ENCODE measurements around the gene SPOPL.

The SPOPL gene

GRCh38 chr2:138502255-138503086 is 901 bp downstream of the SPOPL start:
- H3K4me3 ChIP-seq, result peak overlapping the region; percentile 87 to 99 (median 90)
- no peak for TF ChIP-seq Cebpa-rat (IDR thresholded peaks at IDR 0.05)
- peaks cover 0 to 6% (median 0%) of the 10 kb centered on the region in 11 experiments; a peak in 1 of 22 replicates for H3K36me3 ChIP-seq
- no peaks in the 10 kb centered on the region for H3K9me3 ChIP-seq (replicated peaks in 1 of 11)
- H3K4me2 ChIP-seq, result peak overlapping the region; percentile 64 to 96 (median 82)
- no peaks in the 10 kb centered on the region for H3K27me3 ChIP-seq
- H3K27ac ChIP-seq, result peak overlapping the region; percentile 79 to 91 (median 87)
- peaks cover 0 to 48% (median 37%) of the 10 kb centered on the region in 11 experiments; a peak in 15 of 22 replicates for H4K20me1 ChIP-seq
- peaks cover 31 to 76% (median 49%) of the 10 kb centered on the region in 10 experiments for H3K4me1 ChIP-seq
- peak overlapping the region; percentile 84 to 94 (median 89) for H3K9ac ChIP-seq

- Histone ChIP-seq H3K9me3 (replicated peaks in 1 of 11) (no peaks in the 10 kb centered on the region; a peak in 1 of 22 replicates), H4K20me1 (peaks cover 3 to 53% (median 43%) of the 10 kb centered on the region in 11 experiments; a peak in 16 of 22 replicates), H3K36me3 (peaks cover 0 to 8% (median 0%) of the 10 kb centered on the region in 11 experiments; a peak in 4 of 22 replicates), H3K27me3 (no peaks in the 10 kb centered on the region), H3K4me2 (peak overlapping the region; percentile 64 to 96 (median 82)), H3K4me3 (peak overlapping the region; percentile 87 to 99 (median 90)), H3K27ac (peak overlapping the region in 9 of 11 experiments; percentile 81 to 91 (median 87); a peak in 16 of 22 replicates), H3K4me1 (peaks cover 31 to 76% (median 49%) of the 10 kb centered on the region in 10 experiments), H3K9ac (peak overlapping the region; percentile 84 to 94 (median 89))
- no peak for TF ChIP-seq Cebpa-rat (IDR thresholded peaks at IDR 0.05)
These were observed 1.5 kb downstream of the SPOPL start for GRCh38 chr2:138503087-138503442.

GRCh38 chr2:138503652-138504051 is 2.1 kb downstream of the SPOPL start:
- peaks cover 0 to 14% (median 0%) of the 10 kb centered on the region in 11 experiments; a peak in 4 of 22 replicates for H3K36me3 ChIP-seq
- peaks cover 0 to 3% (median 0%) of the 10 kb centered on the region in 11 experiments; a peak in 1 of 22 replicates for H3K9me3 ChIP-seq (replicated peaks in 1 of 11)
- H3K4me3 ChIP-seq, result peak overlapping the region; percentile 87 to 99 (median 90); a peak in 16 of 20 replicates
- H3K9ac ChIP-seq, result peak overlapping the region in 4 of 11 experiments; percentile 90 to 94 (median 92); a peak in 8 of 22 replicates
- no peaks in the 10 kb centered on the region for H3K27me3 ChIP-seq
- H4K20me1 ChIP-seq, result peaks cover 4 to 59% (median 49%) of the 10 kb centered on the region in 11 experiments; a peak in 16 of 22 replicates
- peak overlapping the region; percentile 64 to 96 (median 82) for H3K4me2 ChIP-seq
- peak overlapping the region in 6 of 11 experiments; percentile 59 to 91 (median 88); a peak in 11 of 22 replicates for H3K27ac ChIP-seq
- TF ChIP-seq Cebpa-rat (IDR thresholded peaks at IDR 0.05), result no peak
- peaks cover 31 to 70% (median 49%) of the 10 kb centered on the region in 10 experiments for H3K4me1 ChIP-seq

GRCh38 chr2:138504092-138504491 is 2.5 kb downstream of the SPOPL start:
- H3K9ac ChIP-seq, result peak overlapping the region in 4 of 11 experiments; percentile 57 to 94 (median 90); a peak in 8 of 22 replicates
- peak overlapping the region in 8 of 11 experiments; percentile 31 to 91 (median 74); a peak in 15 of 22 replicates for H3K27ac ChIP-seq
- H3K36me3 ChIP-seq, result peaks cover 0 to 14% (median 0%) of the 10 kb centered on the region in 11 experiments; a peak in 4 of 22 replicates
- H3K9me3 ChIP-seq (replicated peaks in 1 of 11), result peaks cover 0 to 3% (median 0%) of the 10 kb centered on the region in 11 experiments; a peak in 1 of 22 replicates
- H3K4me2 ChIP-seq, result peak overlapping the region; percentile 64 to 96 (median 82)
- H4K20me1 ChIP-seq, result peaks cover 4 to 63% (median 52%) of the 10 kb centered on the region in 11 experiments; a peak in 16 of 22 replicates
- no peak for TF ChIP-seq Cebpa-rat (IDR thresholded peaks at IDR 0.05)
- peaks cover 31 to 66% (median 49%) of the 10 kb centered on the region in 10 experiments for H3K4me1 ChIP-seq
- no peaks in the 10 kb centered on the region for H3K27me3 ChIP-seq
- peak overlapping the region in 8 of 10 experiments; percentile 87 to 99 (median 90); a peak in 11 of 20 replicates for H3K4me3 ChIP-seq

- H4K20me1 ChIP-seq, result peaks cover 4 to 69% (median 52%) of the 10 kb centered on the region in 11 experiments; a peak in 16 of 22 replicates
- TF ChIP-seq Cebpa-rat (IDR thresholded peaks at IDR 0.05), result peak in 2 of 11 experiments; percentile 7 to 35; a peak in 2 of 22 replicates
- H3K4me1 ChIP-seq, result peaks cover 31 to 60% (median 45%) of the 10 kb centered on the region in 10 experiments
- peaks cover 3 to 17% (median 4%) of the 10 kb centered on the region in 11 experiments; a peak in 11 of 22 replicates for H3K36me3 ChIP-seq
- no peaks in the 10 kb centered on the region for H3K27me3 ChIP-seq
- peak overlapping the region in 4 of 11 experiments; percentile 57 to 94 (median 90); a peak in 8 of 22 replicates for H3K9ac ChIP-seq
- H3K4me3 ChIP-seq, result peak overlapping the region in 6 of 10 experiments; percentile 87 to 99 (median 93); a peak in 8 of 20 replicates
- H3K27ac ChIP-seq, result peak overlapping the region in 9 of 11 experiments; percentile 26 to 91 (median 60); a peak in 16 of 22 replicates
- peaks cover 0 to 3% (median 0%) of the 10 kb centered on the region in 11 experiments; a peak in 4 of 22 replicates for H3K9me3 ChIP-seq (replicated peaks in 1 of 11)
- H3K4me2 ChIP-seq, result peak overlapping the region; percentile 64 to 96 (median 82)
These were observed 3.1 kb downstream of the SPOPL start for GRCh38 chr2:138504546-138505235.

- TF ChIP-seq Cebpa-rat (IDR thresholded peaks at IDR 0.05), result no peak
- peak overlapping the region in 1 of 11 experiments; percentile 96; a peak in 2 of 22 replicates for H3K4me2 ChIP-seq
These were observed 5.7 kb downstream of the SPOPL start for GRCh38 chr2:138507267-138507666.

GRCh38 chr2:138510319-138510718 is 8.7 kb downstream of the SPOPL start:
- H3K4me2 ChIP-seq, result no peak overlapping the region
- peaks cover 2 to 36% (median 9%) of the 10 kb centered on the region in 10 experiments; a peak in 17 of 20 replicates for H3K4me1 ChIP-seq
- H3K9me3 ChIP-seq (replicated peaks in 1 of 11), result peaks cover 0 to 23% (median 13%) of the 10 kb centered on the region in 11 experiments; a peak in 14 of 22 replicates
- no peak overlapping the region for H3K27ac ChIP-seq
- H3K36me3 ChIP-seq, result peaks cover 8 to 32% (median 14%) of the 10 kb centered on the region in 11 experiments; a peak in 18 of 22 replicates
- no peak overlapping the region for H3K9ac ChIP-seq
- peaks cover 32 to 100% (median 72%) of the 10 kb centered on the region in 11 experiments; a peak in 21 of 22 replicates for H4K20me1 ChIP-seq
- no peak overlapping the region for H3K4me3 ChIP-seq
- 0 out of 22 replicates have a peak, but pooled peaks cover 0 to 10% (median 0%) of the 10 kb centered on the region in 11 experiments for H3K27me3 ChIP-seq
- no peak for TF ChIP-seq Cebpa-rat (IDR thresholded peaks at IDR 0.05)

More at GRCh38 chr2:138507267-138507666, 5.7 kb downstream of the SPOPL start:
- Histone ChIP-seq H3K27ac (no peak overlapping the region), H4K20me1 (peaks cover 4 to 95% (median 62%) of the 10 kb centered on the region in 11 experiments; a peak in 16 of 22 replicates), H3K36me3 (peaks cover 6 to 28% (median 13%) of the 10 kb centered on the region in 11 experiments; a peak in 18 of 22 replicates), H3K27me3 (no peaks in the 10 kb centered on the region), H3K4me3 (no peak overlapping the region), H3K4me1 (peaks cover 22 to 44% (median 30%) of the 10 kb centered on the region in 10 experiments), H3K9ac (no peak overlapping the region), H3K9me3 (replicated peaks in 1 of 11) (peaks cover 0 to 19% (median 13%) of the 10 kb centered on the region in 11 experiments; a peak in 13 of 22 replicates)

Measured in BLaER1 treated with 17β-estradiol and CSF1 and Interleukin-3, amounts not matched to agents 10 nM and 100 nM (cell line).